SK-N-SH (cell line): Measurements from ENCODE around the gene C1orf52. TPM values are rescaled to one million over a fixed set of nuclear protein-coding genes. Genes with fewer than 3 reads are reported as not detected.

ENCODE experiments used
- CTCF ChIA-PET: fragments of 300-600, 350-600 bp; formaldehyde crosslinking; extraction: SDS; loops from one replicate; lab custom pipeline; 2021; lab: Yijun Ruan, JAX
- POLR2A ChIA-PET: fragments of 350-600 bp; sonication (Branson Sonifier 250); formaldehyde crosslinking; extraction: SDS; loops from one replicate; lab custom pipeline; 2020; ENCODE audit warnings: antibody characterized with exemption, inconsistent platforms; lab: Yijun Ruan, JAX
- DNase-seq: peaks from one replicate; pipeline ENCODE4 v3.0.0; 2012
- H2AFZ ChIP-seq: fragments of 200-600 bp; sonication (generic); 2 replicates; pipeline ENCODE4 v1.8.1; 2016; ENCODE audit warnings: antibody characterized with exemption, mild to moderate bottlenecking, low read depth
- H3F3A ChIP-seq: fragments of 200-600 bp; sonication (generic); replicated peaks from 2 replicates; pipeline ENCODE3; 2016; ENCODE audit warnings: antibody characterized with exemption, mild to moderate bottlenecking; ENCODE audit not compliant: insufficient read depth
- H3K27ac ChIP-seq, 2 experiments: fragments of 200-500 bp in 1 of 2; fragments of 200-600 bp in 1 of 2; sonication (Bioruptor generic) in 1 of 2; sonication (generic), shearing (Covaris generic) in 1 of 2; 2 replicates each; pipeline versions ENCODE4 v1.5.1 to v1.6.1; 2014 to 2016; ENCODE audit warnings: low read depth in 2 of 2, inconsistent platforms in 1 of 2, low read length in 1 of 2, mild to moderate bottlenecking in 1 of 2, mixed read lengths in 1 of 2
- H3K27me3 ChIP-seq: fragments of 200-600 bp; sonication (generic), shearing (Covaris generic); 2 replicates; pipeline ENCODE4 v1.6.1; 2016; ENCODE audit warnings: mixed run types; ENCODE audit not compliant: insufficient read depth
- H3K36me3 ChIP-seq, 2 experiments: fragments of 200-500 bp in 1 of 2; fragments of 200-600 bp in 1 of 2; sonication (Bioruptor generic) in 1 of 2; sonication (generic) in 1 of 2; replicated peaks in 1 of 2; 2 replicates each; pipeline versions ENCODE3 to v1.5.1; 2014 to 2016; ENCODE audit warnings: low read length in 1 of 2, mild to moderate bottlenecking in 1 of 2; ENCODE audit not compliant: insufficient read depth in 2 of 2, control insufficient read depth in 1 of 2
- H3K4me1 ChIP-seq, 2 experiments: fragments of 200-500 bp in 1 of 2; fragments of 200-600 bp in 1 of 2; sonication (Bioruptor generic) in 1 of 2; sonication (generic), shearing (Covaris generic) in 1 of 2; 2 replicates each; pipeline versions ENCODE4 v1.5.1 to v1.6.1; 2014 to 2016; ENCODE audit warnings: low read depth in 1 of 2, low read length in 1 of 2, mixed run types in 1 of 2; ENCODE audit not compliant: insufficient read depth in 2 of 2, control insufficient read depth in 1 of 2
- H3K4me2 ChIP-seq: fragments of 200-600 bp; sonication (generic), shearing (Covaris generic); 2 replicates; pipeline ENCODE4 v1.6.1; 2017; ENCODE audit warnings: mixed run types
- H3K4me3 ChIP-seq, 2 experiments: fragments of 200-500 bp in 1 of 2; fragments of 200-600 bp in 1 of 2; sonication (Bioruptor generic) in 1 of 2; sonication (generic), shearing (Covaris generic) in 1 of 2; 2 replicates each; pipeline versions ENCODE4 v1.5.1 to v1.8.1; 2014 to 2016; ENCODE audit warnings: low read depth in 2 of 2, inconsistent platforms in 1 of 2, low read length in 1 of 2, mild to moderate bottlenecking in 1 of 2, mixed read lengths in 1 of 2, moderate library complexity in 1 of 2
- H3K79me2 ChIP-seq: fragments of 200-600 bp; sonication (generic); 2 replicates; pipeline ENCODE4 v1.8.1; 2017; ENCODE audit warnings: mild to moderate bottlenecking; ENCODE audit not compliant: insufficient read depth
- H3K9ac ChIP-seq: fragments of 200-600 bp; sonication (generic); 2 replicates; pipeline ENCODE4 v1.6.1; 2017; ENCODE audit warnings: mixed run types
- H3K9me2 ChIP-seq: fragments of 200-600 bp; sonication (generic); 2 replicates; pipeline ENCODE4 v1.6.1; 2017; ENCODE audit warnings: mixed run types
- H3K9me3 ChIP-seq: fragments of 200-600 bp; sonication (generic); 2 replicates; pipeline ENCODE4 v1.6.1; 2017; ENCODE audit warnings: mixed run types, mild to moderate bottlenecking, moderate library complexity
- H4K20me1 ChIP-seq: fragments of 200-600 bp; sonication (generic); 2 replicates; pipeline ENCODE4 v1.6.1; 2017; ENCODE audit warnings: mild to moderate bottlenecking, mixed run types; ENCODE audit not compliant: insufficient read depth
- CTCF ChIP-seq: fragments of 200-600 bp; sonication (generic); IDR thresholded peaks from 2 replicates; pipeline ENCODE4 v1.6.1; 2017; ENCODE audit warnings: antibody characterized with exemption, mild to moderate bottlenecking, moderate library complexity
- ELF1 ChIP-seq: IDR thresholded peaks from 2 replicates; pipeline ENCODE4 v1.4.0; 2012
- EZH2phosphoT487 ChIP-seq: fragments of 200-600 bp; sonication (generic); IDR thresholded peaks from 2 replicates; pipeline ENCODE4 v1.6.1; 2017; ENCODE audit warnings: low read depth, mixed run types, mild to moderate bottlenecking, antibody characterized with exemption, moderate library complexity, borderline replicate concordance
- FOSL2 ChIP-seq: IDR thresholded peaks from 2 replicates; pipeline ENCODE4 v1.4.0; 2012; ENCODE audit warnings: low read depth, mild to moderate bottlenecking, moderate library complexity, borderline replicate concordance
- FOXJ3 ChIP-seq: sonication (generic); formaldehyde crosslinking; IDR thresholded peaks from 2 replicates; pipeline ENCODE4 v1.5.1; 2020; ENCODE audit warnings: mild to moderate bottlenecking, missing genetic modification reagents
- FOXM1 ChIP-seq: IDR thresholded peaks from 2 replicates; pipeline ENCODE4 v1.4.0; 2012; ENCODE audit warnings: low read depth, mild to moderate bottlenecking
- GATA2 ChIP-seq: sonication (generic); formaldehyde crosslinking; IDR thresholded peaks from 2 replicates; pipeline ENCODE4 v1.5.0; 2020; ENCODE audit warnings: mild to moderate bottlenecking, missing genetic modification reagents
- JUND ChIP-seq: IDR thresholded peaks from 2 replicates; pipeline ENCODE4 v1.4.0; 2012
- MXI1 ChIP-seq: IDR thresholded peaks from 2 replicates; pipeline ENCODE4 v1.6.1; 2012; ENCODE audit warnings: mild to moderate bottlenecking, low read depth, low read length, improper control_type of control experiment
- NFIC ChIP-seq: IDR thresholded peaks from 2 replicates; pipeline ENCODE4 v1.4.0; 2012; ENCODE audit warnings: borderline replicate concordance
- NRF1 ChIP-seq: IDR thresholded peaks from 2 replicates; pipeline ENCODE4 v1.6.1; 2012; ENCODE audit warnings: low read depth, mild to moderate bottlenecking, low read length
- PBX3 ChIP-seq: IDR thresholded peaks from 2 replicates; pipeline ENCODE4; 2012
- POLR2AphosphoS5 ChIP-seq: IDR thresholded peaks from 2 replicates; pipeline ENCODE4 v1.6.1; 2012; ENCODE audit warnings: low read depth, low read length
- RCOR1 ChIP-seq: fragments of 150-350 bp; IDR thresholded peaks from 2 replicates; pipeline ENCODE4 v1.6.1; 2017; ENCODE audit warnings: antibody characterized with exemption, low read length
- RFX5 ChIP-seq: IDR thresholded peaks from 2 replicates; pipeline ENCODE4 v1.6.1; 2012; ENCODE audit warnings: mild to moderate bottlenecking, improper control_type of control experiment, low read length
- RXRA ChIP-seq: IDR thresholded peaks from 2 replicates; pipeline ENCODE4 v1.4.0; 2012; ENCODE audit warnings: low read depth, mild to moderate bottlenecking, borderline replicate concordance
- SIN3A ChIP-seq: IDR thresholded peaks from 2 replicates; pipeline ENCODE4 v1.6.1; 2012; ENCODE audit warnings: low read depth, mild to moderate bottlenecking, low read length, moderate library complexity, borderline replicate concordance
- SMC3 ChIP-seq: IDR thresholded peaks from 2 replicates; pipeline ENCODE4 v1.6.1; 2012; ENCODE audit warnings: low read depth, low read length, improper control_type of control experiment
- TAF1 ChIP-seq: IDR thresholded peaks from 2 replicates; pipeline ENCODE4 v1.6.1; 2012; ENCODE audit warnings: low read depth, mild to moderate bottlenecking, low read length, moderate library complexity, borderline replicate concordance
- TCF12 ChIP-seq: IDR thresholded peaks from 2 replicates; pipeline ENCODE4 v1.4.0; 2012
- USF1 ChIP-seq: IDR thresholded peaks from 2 replicates; pipeline ENCODE4 v1.4.0; 2012; ENCODE audit warnings: low read depth, borderline replicate concordance
- USF2 ChIP-seq: fragments of 150-350 bp; IDR thresholded peaks from 2 replicates; pipeline ENCODE4 v1.6.1; 2017; ENCODE audit warnings: antibody characterized with exemption, low read length, low read depth, borderline replicate concordance
- YY1 ChIP-seq: IDR thresholded peaks from 2 replicates; pipeline ENCODE4 v1.4.0; 2012; ENCODE audit warnings: low read depth, mild to moderate bottlenecking
- ZBTB33 ChIP-seq: IDR thresholded peaks from 2 replicates; pipeline ENCODE4 v1.4.0; 2012; ENCODE audit warnings: low read depth, borderline replicate concordance
- WGBS: methylation state at CpG from one replicate; pipeline ENCODE4 v1.1.6; 2017; ENCODE audit warnings: low lambda C conversion rate; 5-methylcytosine and 5-hydroxymethylcytosine counted together
- polyA plus RNA-seq, 3 experiments: library from polyadenylated mRNA; depleted of rRNA; stranded (reverse); fragments of >200 nt; gene quantifications; 2 replicates each; pipeline ENCODE4 v1.2.3, GENCODE V29; 2012

Gene C1orf52
- polyA plus RNA-seq, 1 of the 3 experiments (the other 2 are of a cell fraction): 23.4 TPM

GRCh38 chr1:85307987-85308832 lies 48.7 kb upstream of the C1orf52 start:
- Histone ChIP-seq H3K4me3 (peak overlapping the region in 1 of 2 experiments; percentile 10; a peak in 1 of 4 replicates), H3K4me1 (peaks cover 6 to 7% of the 10 kb centered on the region in 2 experiments; a peak in 2 of 4 replicates), H3K79me2 (peaks cover 14% of the 10 kb centered on the region; the same call in 1 of the 2 replicates), H3K36me3 (no peaks in the 10 kb centered on the region), H4K20me1 (no peaks in the 10 kb centered on the region), H3K4me2 (peak overlapping the region; percentile 26; the same call in 1 of the 2 replicates), H3K27ac (peak overlapping the region in 1 of 2 experiments; percentile 28; a peak in 3 of 4 replicates), H3F3A (peaks cover 18% of the 10 kb centered on the region), H2AFZ (no peak overlapping the region), H3K9ac (peak overlapping the region; percentile 42; the same call in 1 of the 2 replicates), H3K9me3 (no peaks in the 10 kb centered on the region), H3K27me3 (no peaks in the 10 kb centered on the region), H3K9me2 (no peaks in the 10 kb centered on the region)
- DNase-seq: peak; percentile 83
- POLR2A ChIA-PET: interaction anchor here (1.0 kb wide), 1 partner anchor 385 kb away, joined by 4 read pairs; no protein-coding TSS in a partner anchor
- CTCF ChIA-PET: interaction anchor here (0.5 to 3.0 kb wide), 100 partner anchors 9 to 1793 kb away, joined by 3 to 78 read pairs (median 6); partner anchors contain the start of genes BCL10, C1orf52, CCN1 and DDAH1
- WGBS: 31% methylated on average over 27 of the region's 27 CpGs
- peak; percentile 40; the same call in 1 of the 2 replicates for TF ChIP-seq TAF1
- peak; percentile 99 for TF ChIP-seq CTCF
- 0 out of 2 replicates have a peak, but pooled peaks have one; percentile 45 for TF ChIP-seq RCOR1
- no peak for TF ChIP-seq EZH2phosphoT487
- 0 out of 2 replicates have a peak, but pooled peaks have one; percentile 34 for TF ChIP-seq YY1
- TF ChIP-seq USF2: no peak
- peak; percentile 32; the same call in 1 of the 2 replicates for TF ChIP-seq TCF12
- TF ChIP-seq POLR2AphosphoS5: peak; percentile 31; the same call in 1 of the 2 replicates
- peak; percentile 18; the same call in 1 of the 2 replicates for TF ChIP-seq FOSL2
- TF ChIP-seq USF1: no peak
- no peak for TF ChIP-seq RFX5
- peak; percentile 35; the same call in 1 of the 2 replicates for TF ChIP-seq NFIC
- no peak for TF ChIP-seq GATA2 (CRISPR knock-in tag)
- no peak for TF ChIP-seq ZBTB33
- no peak for TF ChIP-seq MXI1
- TF ChIP-seq PBX3: 0 out of 2 replicates have a peak, but pooled peaks have one; percentile 15
- TF ChIP-seq SMC3: peak; percentile 100
- TF ChIP-seq FOXM1: peak; percentile 55; the same call in 1 of the 2 replicates
- TF ChIP-seq ELF1: no peak
- 0 out of 2 replicates have a peak, but pooled peaks have one; percentile 20 for TF ChIP-seq NRF1
- TF ChIP-seq RXRA: peak; percentile 36; the same call in 1 of the 2 replicates
- peak; percentile 49; the same call in 1 of the 2 replicates for TF ChIP-seq SIN3A
- no peak for TF ChIP-seq JUND
- no peak for TF ChIP-seq FOXJ3 (CRISPR knock-in tag)
